ENCODE data around the gene HFE. TPM values are rescaled to one million over a fixed set of nuclear protein-coding genes. Genes with fewer than 3 reads are reported as not detected.
A peak's percentile ranks its signal among the peaks of the same experiment; 100 is the strongest.
"Not testable (repeated sequence)": the region's sequence is repeated elsewhere in the genome, so short reads cannot be mapped to it uniquely, and the experiment has no call there.

Gene HFE, protein sequence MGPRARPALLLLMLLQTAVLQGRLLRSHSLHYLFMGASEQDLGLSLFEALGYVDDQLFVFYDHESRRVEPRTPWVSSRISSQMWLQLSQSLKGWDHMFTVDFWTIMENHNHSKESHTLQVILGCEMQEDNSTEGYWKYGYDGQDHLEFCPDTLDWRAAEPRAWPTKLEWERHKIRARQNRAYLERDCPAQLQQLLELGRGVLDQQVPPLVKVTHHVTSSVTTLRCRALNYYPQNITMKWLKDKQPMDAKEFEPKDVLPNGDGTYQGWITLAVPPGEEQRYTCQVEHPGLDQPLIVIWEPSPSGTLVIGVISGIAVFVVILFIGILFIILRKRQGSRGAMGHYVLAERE
- polyA plus RNA-seq (2012; ENCODE audit: low read depth, missing spikeins) = 0.98 TPM

DNA sequence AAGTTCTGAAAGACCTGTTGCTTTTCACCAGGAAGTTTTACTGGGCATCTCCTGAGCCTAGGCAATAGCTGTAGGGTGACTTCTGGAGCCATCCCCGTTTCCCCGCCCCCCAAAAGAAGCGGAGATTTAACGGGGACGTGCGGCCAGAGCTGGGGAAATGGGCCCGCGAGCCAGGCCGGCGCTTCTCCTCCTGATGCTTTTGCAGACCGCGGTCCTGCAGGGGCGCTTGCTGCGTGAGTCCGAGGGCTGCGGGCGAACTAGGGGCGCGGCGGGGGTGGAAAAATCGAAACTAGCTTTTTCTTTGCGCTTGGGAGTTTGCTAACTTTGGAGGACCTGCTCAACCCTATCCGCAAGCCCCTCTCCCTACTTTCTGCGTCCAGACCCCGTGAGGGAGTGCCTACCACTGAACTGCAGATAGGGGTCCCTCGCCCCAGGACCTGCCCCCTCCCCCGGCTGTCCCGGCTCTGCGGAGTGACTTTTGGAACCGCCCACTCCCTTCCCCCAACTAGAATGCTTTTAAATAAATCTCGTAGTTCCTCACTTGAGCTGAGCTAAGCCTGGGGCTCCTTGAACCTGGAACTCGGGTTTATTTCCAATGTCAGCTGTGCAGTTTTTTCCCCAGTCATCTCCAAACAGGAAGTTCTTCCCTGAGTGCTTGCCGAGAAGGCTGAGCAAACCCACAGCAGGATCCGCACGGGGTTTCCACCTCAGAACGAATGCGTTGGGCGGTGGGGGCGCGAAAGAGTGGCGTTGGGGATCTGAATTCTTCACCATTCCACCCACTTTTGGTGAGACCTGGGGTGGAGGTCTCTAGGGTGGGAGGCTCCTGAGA, at the start of gene HFE:
Gene HFE (plus strand): TSS at position 146 of the 832 bp plus-strand sequence. CDS start 12 bp downstream, at position 158.
- TF ChIP-seq SPI1 (IDR thresholded peaks at IDR 0.05; ENCODE audit: low read depth, low read length) = peak; percentile 24; the same call in 1 of the 2 replicates
- TF ChIP-seq POU2F2 (IDR thresholded peaks at IDR 0.05; ENCODE audit: low read depth, low read length) = no peak
- TF ChIP-seq POLR2A (IDR thresholded peaks at IDR 0.05; ENCODE audit: low read depth, low read length) = no peak
- DNase-seq (ENCODE audit: insufficient read length, low spot score) (peak; percentile 10), FAIRE-seq (peak; percentile 13)

DNA sequence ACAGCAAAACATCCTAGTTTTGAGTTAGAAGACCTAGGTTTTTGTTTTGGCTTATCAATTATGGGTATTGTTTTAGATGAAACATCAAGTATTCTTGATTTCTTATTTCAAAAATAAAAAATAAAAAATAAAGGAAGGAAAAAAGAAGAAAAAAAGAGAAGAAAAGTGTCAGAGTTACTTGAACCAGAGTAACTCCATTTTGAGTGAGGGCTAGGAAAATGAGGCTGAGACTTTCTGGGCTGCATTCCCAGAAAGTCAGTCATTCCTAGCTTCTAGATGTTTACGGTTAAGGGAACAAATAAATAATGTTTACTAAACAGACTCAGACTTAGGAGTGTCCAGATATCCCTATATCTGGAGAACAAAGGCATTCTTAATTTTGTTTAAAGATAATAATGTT, 45.3 kb upstream of the HFE start:
- no peak for TF ChIP-seq TAF1 (IDR thresholded peaks at IDR 0.05; ENCODE audit: low read depth, low read length)
- TF ChIP-seq POLR2AphosphoS5 (IDR thresholded peaks at IDR 0.05; ENCODE audit: low read depth, low read length) = no peak
- TF ChIP-seq SPI1 (IDR thresholded peaks at IDR 0.05; ENCODE audit: low read depth, low read length) = no peak
- no peak for TF ChIP-seq PAX5 (IDR thresholded peaks at IDR 0.05; ENCODE audit: insufficient read depth, low read length, severe bottlenecking)
- TF ChIP-seq POU2F2 (IDR thresholded peaks at IDR 0.05; ENCODE audit: low read depth, low read length) = no peak
- no peak for TF ChIP-seq POLR2A (IDR thresholded peaks at IDR 0.05; ENCODE audit: low read depth, low read length)

DNA sequence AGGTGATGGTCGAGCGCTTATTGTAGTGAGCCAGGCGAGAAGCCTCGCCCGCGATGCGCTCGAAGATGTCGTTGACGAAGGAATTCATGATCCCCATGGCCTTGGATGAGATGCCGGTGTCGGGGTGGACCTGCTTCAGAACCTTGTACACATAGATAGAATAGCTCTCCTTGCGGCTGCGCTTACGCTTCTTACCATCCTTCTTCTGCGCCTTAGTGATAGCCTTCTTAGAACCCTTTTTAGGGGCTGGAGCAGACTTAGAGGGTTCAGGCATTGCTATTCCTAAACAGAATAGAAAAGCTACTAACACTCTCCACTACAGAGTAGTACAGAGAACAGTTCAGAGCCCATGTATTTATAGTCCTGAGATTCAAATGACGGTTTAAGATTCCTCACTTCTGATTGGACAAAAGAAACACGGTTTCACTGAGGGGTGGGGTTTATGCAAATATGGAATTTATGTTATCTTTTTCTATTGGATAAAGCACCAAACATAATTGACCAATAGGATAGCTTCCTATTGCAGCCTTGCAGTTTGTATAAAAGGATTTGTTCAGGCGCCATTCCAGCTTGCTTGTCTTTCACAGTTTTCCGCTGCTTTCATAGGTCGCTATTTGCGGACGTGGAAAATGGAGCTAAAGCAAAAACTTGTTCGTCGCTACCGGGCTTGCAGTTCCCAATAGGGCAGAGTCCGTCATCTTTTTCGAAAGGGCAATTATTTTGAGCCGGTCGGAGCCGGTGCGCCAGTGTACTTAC, 43.7 kb upstream of the HFE start:
- TF ChIP-seq POU2F2 (IDR thresholded peaks at IDR 0.05; ENCODE audit: low read depth, low read length) (0 out of 2 replicates have a peak, but pooled peaks have one; percentile 39), TAF1 (IDR thresholded peaks at IDR 0.05; ENCODE audit: low read depth, low read length) (peak; percentile 56; the same call in 1 of the 2 replicates), POLR2AphosphoS5 (IDR thresholded peaks at IDR 0.05; ENCODE audit: low read depth, low read length) (peak; percentile 78), POLR2A (IDR thresholded peaks at IDR 0.05; ENCODE audit: low read depth, low read length) (peak; percentile 84), PAX5 (IDR thresholded peaks at IDR 0.05; ENCODE audit: insufficient read depth, low read length, severe bottlenecking) (no peak)
- peak; percentile 91 for FAIRE-seq
- DNase-seq (ENCODE audit: insufficient read length, low spot score) = no peak

More for the DNA sequence above, 45.3 kb upstream of the HFE start:
- no peak for FAIRE-seq
- no peak for DNase-seq (ENCODE audit: insufficient read length, low spot score)

DNA sequence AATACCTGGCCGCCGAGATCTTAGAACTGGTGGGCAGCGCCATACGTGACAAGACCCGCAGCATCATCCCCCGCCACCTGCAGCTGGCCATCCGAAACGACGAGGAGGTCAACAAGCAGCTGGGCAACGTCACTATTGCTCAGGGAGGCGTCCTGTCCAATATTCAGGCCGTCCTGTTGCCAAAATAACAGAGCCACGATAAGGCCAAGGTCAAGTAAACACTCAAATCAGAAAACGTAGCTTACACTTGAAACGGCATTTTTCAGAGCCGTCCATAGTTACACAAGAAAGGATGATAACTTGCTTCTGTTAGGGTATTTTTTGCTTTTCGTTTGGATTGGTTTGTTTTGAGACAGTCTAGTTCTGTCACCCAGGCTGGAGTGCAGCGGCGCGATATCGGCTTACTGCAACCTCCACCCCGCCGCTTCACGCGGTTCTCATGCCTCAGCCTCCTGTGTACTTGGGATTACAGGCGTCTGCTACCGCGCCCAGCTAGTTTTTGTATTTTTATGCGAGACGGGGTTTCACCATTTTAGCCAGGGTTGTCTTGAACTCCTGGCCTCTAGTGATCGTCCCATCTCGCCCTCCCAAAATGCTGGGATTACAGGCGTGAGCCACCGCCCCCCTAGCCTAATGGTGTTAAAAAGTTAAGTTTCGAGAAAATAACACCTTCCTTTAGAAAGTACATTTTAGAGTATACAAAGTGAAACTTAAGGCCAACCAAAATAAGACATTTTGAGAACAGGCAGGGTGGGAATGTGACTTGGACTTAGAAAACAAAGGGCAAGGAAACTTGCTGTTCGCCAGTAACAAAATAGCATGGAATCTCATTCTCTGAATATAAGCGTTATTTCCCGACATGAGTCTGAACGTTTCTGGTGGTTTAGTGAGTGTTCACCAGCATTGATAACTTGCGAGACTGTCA, 42.8 kb upstream of the HFE start:
- TF ChIP-seq PAX5 (IDR thresholded peaks at IDR 0.05; ENCODE audit: insufficient read depth, low read length, severe bottlenecking) (no peak), TAF1 (IDR thresholded peaks at IDR 0.05; ENCODE audit: low read depth, low read length) (no peak), POU2F2 (IDR thresholded peaks at IDR 0.05; ENCODE audit: low read depth, low read length) (peak; percentile 50; the same call in 1 of the 2 replicates), SPI1 (IDR thresholded peaks at IDR 0.05; ENCODE audit: low read depth, low read length) (no peak), POLR2A (IDR thresholded peaks at IDR 0.05; ENCODE audit: low read depth, low read length) (peak; percentile 73; the same call in 1 of the 2 replicates), POLR2AphosphoS5 (IDR thresholded peaks at IDR 0.05; ENCODE audit: low read depth, low read length) (peak; percentile 46)
- FAIRE-seq (no peak), DNase-seq (ENCODE audit: insufficient read length, low spot score) (no peak)

DNA sequence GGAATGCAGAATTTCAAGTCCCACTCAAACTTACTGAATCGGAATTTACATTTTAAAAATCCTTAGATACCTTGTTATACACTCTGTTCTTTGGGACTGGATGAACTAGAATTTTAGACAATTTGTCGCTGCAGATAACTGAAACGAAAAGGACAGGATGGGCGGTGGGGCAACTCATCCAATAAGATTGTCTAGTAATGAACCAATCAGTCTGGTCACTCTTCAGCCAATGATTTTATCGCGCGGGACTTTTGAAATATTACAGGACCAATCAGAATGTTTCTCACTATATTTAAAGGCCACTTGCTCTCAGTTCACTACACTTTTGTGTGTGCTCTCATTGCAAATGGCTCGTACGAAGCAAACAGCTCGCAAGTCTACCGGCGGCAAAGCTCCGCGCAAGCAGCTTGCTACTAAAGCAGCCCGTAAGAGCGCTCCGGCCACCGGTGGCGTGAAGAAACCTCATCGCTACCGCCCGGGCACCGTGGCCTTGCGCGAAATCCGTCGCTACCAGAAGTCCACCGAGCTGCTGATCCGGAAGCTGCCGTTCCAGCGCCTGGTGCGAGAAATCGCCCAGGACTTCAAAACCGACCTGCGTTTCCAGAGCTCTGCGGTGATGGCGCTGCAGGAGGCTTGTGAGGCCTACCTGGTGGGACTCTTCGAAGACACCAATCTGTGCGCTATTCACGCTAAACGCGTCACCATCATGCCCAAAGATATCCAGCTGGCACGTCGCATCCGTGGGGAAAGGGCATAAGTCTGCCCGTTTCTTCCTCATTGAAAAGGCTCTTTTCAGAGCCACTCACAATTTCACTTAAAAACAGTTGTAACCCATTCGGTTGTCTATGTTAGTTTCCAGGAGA, 41.9 kb upstream of the HFE start:
- peak; percentile 69 for FAIRE-seq
- TF ChIP-seq POLR2A (IDR thresholded peaks at IDR 0.05; ENCODE audit: low read depth, low read length) = peak; percentile 98
- TF ChIP-seq TAF1 (IDR thresholded peaks at IDR 0.05; ENCODE audit: low read depth, low read length) = peak; percentile 89
- peak; percentile 98 for TF ChIP-seq POLR2AphosphoS5 (IDR thresholded peaks at IDR 0.05; ENCODE audit: low read depth, low read length)
- TF ChIP-seq POU2F2 (IDR thresholded peaks at IDR 0.05; ENCODE audit: low read depth, low read length) = peak; percentile 87
- TF ChIP-seq SPI1 (IDR thresholded peaks at IDR 0.05; ENCODE audit: low read depth, low read length) = no peak
- no peak for TF ChIP-seq PAX5 (IDR thresholded peaks at IDR 0.05; ENCODE audit: insufficient read depth, low read length, severe bottlenecking)
- no peak for DNase-seq (ENCODE audit: insufficient read length, low spot score)

DNA sequence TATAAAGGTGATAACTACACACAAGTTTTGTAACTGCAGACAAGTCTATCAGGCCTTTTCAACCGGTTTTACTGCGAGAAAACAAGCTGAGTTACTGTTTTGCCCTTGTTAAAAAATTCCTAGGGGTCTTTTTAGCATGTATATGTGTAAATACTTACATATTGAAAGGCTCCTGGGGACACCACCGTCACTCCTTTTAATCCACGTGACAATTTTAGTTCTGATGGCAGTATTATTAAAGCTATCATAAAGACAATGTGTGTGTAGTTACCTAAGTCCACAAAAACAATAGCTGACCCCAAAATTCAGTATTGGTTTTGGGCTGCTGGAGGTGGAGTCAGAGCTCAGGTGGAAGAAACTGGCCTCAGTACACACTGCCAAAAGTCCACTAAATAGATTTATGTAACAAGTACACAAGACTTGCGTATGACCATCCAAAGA, 41.3 kb upstream of the HFE start:
- no peak for TF ChIP-seq PAX5 (IDR thresholded peaks at IDR 0.05; ENCODE audit: insufficient read depth, low read length, severe bottlenecking)
- no peak for TF ChIP-seq SPI1 (IDR thresholded peaks at IDR 0.05; ENCODE audit: low read depth, low read length)
- no peak for TF ChIP-seq POLR2AphosphoS5 (IDR thresholded peaks at IDR 0.05; ENCODE audit: low read depth, low read length)
- TF ChIP-seq TAF1 (IDR thresholded peaks at IDR 0.05; ENCODE audit: low read depth, low read length) = no peak
- no peak for TF ChIP-seq POU2F2 (IDR thresholded peaks at IDR 0.05; ENCODE audit: low read depth, low read length)
- TF ChIP-seq POLR2A (IDR thresholded peaks at IDR 0.05; ENCODE audit: low read depth, low read length) = no peak
- DNase-seq (ENCODE audit: insufficient read length, low spot score) = no peak
- FAIRE-seq = peak; percentile 38

DNA sequence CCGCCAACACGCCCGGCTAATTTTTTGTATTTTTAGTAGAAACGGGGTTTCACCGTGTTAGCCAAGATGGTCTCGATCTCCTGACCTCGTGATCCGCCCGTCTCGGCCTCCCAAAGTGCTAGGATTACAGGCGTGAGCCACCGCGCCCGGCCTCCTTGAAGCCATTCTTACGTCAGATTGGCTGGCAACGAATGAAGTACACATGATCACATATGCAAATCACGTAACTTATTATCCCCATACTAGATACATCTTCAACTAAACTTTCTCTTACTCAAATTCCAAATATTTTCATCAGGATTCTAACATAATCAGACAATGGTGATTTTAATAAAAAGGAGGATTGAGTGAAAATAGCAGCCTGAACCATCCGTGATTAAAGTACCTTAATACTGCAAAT, 39.9 kb upstream of the HFE start:
- DNase-seq (ENCODE audit: insufficient read length, low spot score); FAIRE-seq: not testable (repeated sequence)

DNA sequence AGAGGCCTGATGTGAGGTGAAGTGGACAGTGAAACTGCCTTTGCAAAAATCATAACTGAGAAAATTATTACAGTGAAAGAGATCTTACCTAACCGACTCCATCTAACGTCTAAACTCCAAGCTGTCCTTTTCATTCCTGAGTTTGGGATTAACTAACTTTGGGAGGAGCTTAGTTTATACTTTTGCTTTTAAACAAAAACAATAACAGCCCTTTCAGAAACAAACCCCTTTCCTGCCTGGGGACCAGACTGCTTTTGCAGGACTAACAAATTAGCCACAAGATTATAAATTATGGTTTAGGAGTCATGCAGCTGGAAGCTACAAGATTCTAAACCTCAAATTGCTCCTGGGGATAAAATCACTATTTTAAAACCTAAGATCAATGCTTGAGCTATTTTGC, 38.6 kb upstream of the HFE start:
- no peak for DNase-seq (ENCODE audit: insufficient read length, low spot score)
- no peak for FAIRE-seq
- no peak for TF ChIP-seq POU2F2 (IDR thresholded peaks at IDR 0.05; ENCODE audit: low read depth, low read length)
- TF ChIP-seq SPI1 (IDR thresholded peaks at IDR 0.05; ENCODE audit: low read depth, low read length) = no peak
- no peak for TF ChIP-seq POLR2A (IDR thresholded peaks at IDR 0.05; ENCODE audit: low read depth, low read length)
- no peak for TF ChIP-seq POLR2AphosphoS5 (IDR thresholded peaks at IDR 0.05; ENCODE audit: low read depth, low read length)
- TF ChIP-seq PAX5 (IDR thresholded peaks at IDR 0.05; ENCODE audit: insufficient read depth, low read length, severe bottlenecking) = no peak
- no peak for TF ChIP-seq TAF1 (IDR thresholded peaks at IDR 0.05; ENCODE audit: low read depth, low read length)

All from GM12891 (cell line).